Measurements from ENCODE around the gene USP6NL. TPM values are rescaled to one million over a fixed set of nuclear protein-coding genes. Genes with fewer than 3 reads are reported as not detected.

USP6NL gene
- total and polyA plus RNA-seq, 9 of the 15 experiments (the other 6 are each of a cell fraction or from before 2014, with no cell fraction given): 3.2 to 26.6 (median 19.8) TPM

DNA sequence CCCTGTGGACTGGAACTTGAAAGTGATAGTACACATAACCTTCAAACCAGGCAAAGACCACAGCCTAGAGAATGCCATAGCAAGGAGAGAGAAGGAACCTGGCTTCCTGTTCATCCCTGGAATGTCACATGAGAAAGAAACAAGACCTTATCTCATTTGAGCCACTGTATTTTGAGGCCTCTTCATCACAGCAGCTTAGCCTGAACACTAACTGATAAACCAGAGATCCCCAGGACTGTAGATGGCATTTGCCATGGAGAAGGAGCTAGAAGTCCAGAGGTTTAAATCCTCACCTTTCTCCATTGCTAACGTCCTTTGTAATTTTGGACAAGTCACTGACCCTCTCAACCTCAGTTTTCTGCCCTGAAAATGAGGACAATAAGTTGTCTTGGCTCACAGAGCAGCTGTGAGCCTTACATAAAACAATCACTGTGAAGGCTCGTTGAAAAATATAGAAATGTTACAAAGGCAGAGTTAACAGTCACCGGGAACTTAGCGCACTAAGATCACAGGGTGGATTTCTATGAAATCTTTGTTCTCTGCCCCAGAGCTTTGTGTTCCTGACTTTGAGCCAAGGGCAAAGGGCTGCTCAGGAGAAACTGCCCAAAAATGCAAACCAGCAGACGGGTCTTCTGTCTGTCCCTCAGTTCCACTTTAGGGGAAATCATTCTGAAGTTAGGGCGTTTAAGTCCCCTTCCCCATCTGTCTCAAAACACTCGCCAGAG lies 197.0 kb downstream of the USP6NL start (continued):
- TF ChIP-seq, protein P1, sequence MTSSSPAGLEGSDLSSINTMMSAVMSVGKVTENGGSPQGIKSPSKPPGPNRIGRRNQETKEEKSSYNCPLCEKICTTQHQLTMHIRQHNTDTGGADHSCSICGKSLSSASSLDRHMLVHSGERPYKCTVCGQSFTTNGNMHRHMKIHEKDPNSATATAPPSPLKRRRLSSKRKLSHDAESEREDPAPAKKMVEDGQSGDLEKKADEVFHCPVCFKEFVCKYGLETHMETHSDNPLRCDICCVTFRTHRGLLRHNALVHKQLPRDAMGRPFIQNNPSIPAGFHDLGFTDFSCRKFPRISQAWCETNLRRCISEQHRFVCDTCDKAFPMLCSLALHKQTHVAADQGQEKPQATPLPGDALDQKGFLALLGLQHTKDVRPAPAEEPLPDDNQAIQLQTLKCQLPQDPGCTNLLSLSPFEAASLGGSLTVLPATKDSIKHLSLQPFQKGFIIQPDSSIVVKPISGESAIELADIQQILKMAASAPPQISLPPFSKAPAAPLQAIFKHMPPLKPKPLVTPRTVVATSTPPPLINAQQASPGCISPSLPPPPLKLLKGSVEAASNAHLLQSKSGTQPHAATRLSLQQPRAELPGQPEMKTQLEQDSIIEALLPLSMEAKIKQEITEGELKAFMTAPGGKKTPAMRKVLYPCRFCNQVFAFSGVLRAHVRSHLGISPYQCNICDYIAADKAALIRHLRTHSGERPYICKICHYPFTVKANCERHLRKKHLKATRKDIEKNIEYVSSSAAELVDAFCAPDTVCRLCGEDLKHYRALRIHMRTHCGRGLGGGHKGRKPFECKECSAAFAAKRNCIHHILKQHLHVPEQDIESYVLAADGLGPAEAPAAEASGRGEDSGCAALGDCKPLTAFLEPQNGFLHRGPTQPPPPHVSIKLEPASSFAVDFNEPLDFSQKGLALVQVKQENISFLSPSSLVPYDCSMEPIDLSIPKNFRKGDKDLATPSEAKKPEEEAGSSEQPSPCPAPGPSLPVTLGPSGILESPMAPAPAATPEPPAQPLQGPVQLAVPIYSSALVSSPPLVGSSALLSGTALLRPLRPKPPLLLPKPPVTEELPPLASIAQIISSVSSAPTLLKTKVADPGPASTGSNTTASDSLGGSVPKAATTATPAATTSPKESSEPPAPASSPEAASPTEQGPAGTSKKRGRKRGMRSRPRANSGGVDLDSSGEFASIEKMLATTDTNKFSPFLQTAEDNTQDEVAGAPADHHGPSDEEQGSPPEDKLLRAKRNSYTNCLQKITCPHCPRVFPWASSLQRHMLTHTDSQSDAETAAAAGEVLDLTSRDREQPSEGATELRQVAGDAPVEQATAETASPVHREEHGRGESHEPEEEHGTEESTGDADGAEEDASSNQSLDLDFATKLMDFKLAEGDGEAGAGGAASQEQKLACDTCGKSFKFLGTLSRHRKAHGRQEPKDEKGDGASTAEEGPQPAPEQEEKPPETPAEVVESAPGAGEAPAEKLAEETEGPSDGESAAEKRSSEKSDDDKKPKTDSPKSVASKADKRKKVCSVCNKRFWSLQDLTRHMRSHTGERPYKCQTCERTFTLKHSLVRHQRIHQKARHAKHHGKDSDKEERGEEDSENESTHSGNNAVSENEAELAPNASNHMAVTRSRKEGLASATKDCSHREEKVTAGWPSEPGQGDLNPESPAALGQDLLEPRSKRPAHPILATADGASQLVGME (CRISPR knock-in tag; IDR thresholded peaks at IDR 0.05): no peak
- TF ChIP-seq TEAD1 (CRISPR knock-in tag; IDR thresholded peaks at IDR 0.05) (0 out of 4 replicates have a peak, but pooled peaks of 1 of the 2 experiments have one; percentile 24), ZNF3 (CRISPR knock-in tag; IDR thresholded peaks at IDR 0.05) (no peak), CHD1 (IDR thresholded peaks at IDR 0.05; ENCODE audit: low read length) (no peak), ZNF224 (CRISPR knock-in tag; IDR thresholded peaks at IDR 0.05) (no peak), TEAD4 (IDR thresholded peaks at IDR 0.05; ENCODE audit: low read length) (peak; percentile 47), TEAD4 (CRISPR knock-in tag; IDR thresholded peaks at IDR 0.05; ENCODE audit: borderline replicate concordance) (no peak), ZNF445 (CRISPR knock-in tag; IDR thresholded peaks at IDR 0.05; ENCODE audit: low read depth) (no peak), ZNF589 (CRISPR knock-in tag; IDR thresholded peaks at IDR 0.05; ENCODE audit: low read depth) (no peak), ZNF121 (CRISPR knock-in tag; conservative IDR thresholded peaks at IDR 0.05) (no peak), TCF3 (CRISPR knock-in tag; IDR thresholded peaks at IDR 0.05) (peak; percentile 46; the same call in 1 of the 2 replicates), ZNF12 (CRISPR knock-in tag; IDR thresholded peaks at IDR 0.05) (peak; percentile 81), TAL1 (IDR thresholded peaks at IDR 0.05) (peak; percentile 21; the same call in 1 of the 2 replicates)
